Natural killer cell (primary cell): ENCODE measurements around the gene CYFIP2. TPM values are rescaled to one million over a fixed set of nuclear protein-coding genes. Genes with fewer than 3 reads are reported as not detected.

Experiments used
- ATAC-seq, 3 donors: fragments of 150-1000 bp in 2 of 3; fragments of 200-7000 bp in 1 of 3; cut with Tn5 transposase; 1 replicate in 1 of 3; 2 replicates in 2 of 3; pipeline ENCODE4 v1.10.0; 2021; ENCODE audit warnings: mild to moderate bottlenecking in 2 of 3, moderate library complexity in 2 of 3
- DNase-seq, 2 donors: peaks; one replicate each; pipeline versions ENCODE4 v3.0.0 to v3.0.0-alpha.2; 2013 to 2021; ENCODE audit warnings: mixed read lengths in 1 of 2
- H3K27ac ChIP-seq: one replicate; pipeline ENCODE4 v1.5.1; 2013; ENCODE audit warnings: mild to moderate bottlenecking, low read length
- H3K27me3 ChIP-seq: one replicate; pipeline ENCODE4 v1.6.1; 2013; ENCODE audit warnings: low read length; ENCODE audit not compliant: control insufficient read depth, insufficient read depth
- H3K36me3 ChIP-seq: one replicate; pipeline ENCODE4 v1.6.1; 2013; ENCODE audit warnings: low read length; ENCODE audit not compliant: control insufficient read depth, insufficient read depth
- H3K4me1 ChIP-seq: one replicate; pipeline ENCODE4 v1.6.1; 2013; ENCODE audit warnings: low read length; ENCODE audit not compliant: control insufficient read depth, insufficient read depth
- H3K4me3 ChIP-seq: one replicate; pipeline ENCODE4 v1.5.1; 2013; ENCODE audit warnings: low read length
- H3K9me3 ChIP-seq: one replicate; pipeline ENCODE4 v1.6.1; 2013; ENCODE audit warnings: low read length; ENCODE audit not compliant: control insufficient read depth, insufficient read depth
- H3K27ac Mint-ChIP-seq, 2 donors: one replicate each; pipeline ENCODE4 v1.8.0; 2022; ENCODE audit warnings: mild to moderate bottlenecking in 2 of 2, mixed read lengths in 2 of 2, moderate library complexity in 1 of 2
- H3K27me3 Mint-ChIP-seq, 2 donors: one replicate each; pipeline ENCODE4 v1.8.0; 2022; ENCODE audit warnings: low read depth in 2 of 2, mixed read lengths in 2 of 2
- H3K36me3 Mint-ChIP-seq: one replicate; pipeline ENCODE4 v1.8.0; 2022; ENCODE audit warnings: mixed read lengths
- H3K4me1 Mint-ChIP-seq, 2 donors: one replicate each; pipeline ENCODE4 v1.8.0; 2022; ENCODE audit warnings: mixed read lengths in 2 of 2
- H3K4me3 Mint-ChIP-seq: one replicate; pipeline ENCODE4 v1.8.0; 2022; ENCODE audit warnings: mild to moderate bottlenecking, moderate library complexity, mixed read lengths
- H3K9me3 Mint-ChIP-seq, 2 donors: one replicate each; pipeline ENCODE4 v1.8.0; 2022; ENCODE audit warnings: mixed read lengths in 2 of 2
- WGBS: methylation state at CpG from one replicate; pipeline ENCODE4 v1.1.7; 2013; ENCODE audit warnings: missing lambda C conversion rate; ENCODE audit not compliant: insufficient coverage; 5-methylcytosine and 5-hydroxymethylcytosine counted together
- intact Hi-C: fragments of 100-400 bp; cut with micrococcal nuclease; formaldehyde crosslinking; loops from one replicate; pipeline ENCODE4 v1.14.2; 2022
- total RNA-seq, 4 donors: library from RNA; stranded (reverse); fragments of 120-200 nt in 1 of 4; gene quantifications; one replicate each; pipeline versions ENCODE4 v1.2.3 to v1.2.4, GENCODE V29; 2013 to 2022
- TF ChIP-seq, protein P1 (sequence below): fragments of 200-600 bp; IDR thresholded peaks from one replicate; pipeline ENCODE4 v1.8.0; 2022; ENCODE audit warnings: antibody characterized with exemption

The CYFIP2 gene
- total RNA-seq, 3 donors from 2014 or later (not counting 1 experiment from before 2014, with no cell fraction given) = 464 to 542 (median 532) TPM

DNA sequence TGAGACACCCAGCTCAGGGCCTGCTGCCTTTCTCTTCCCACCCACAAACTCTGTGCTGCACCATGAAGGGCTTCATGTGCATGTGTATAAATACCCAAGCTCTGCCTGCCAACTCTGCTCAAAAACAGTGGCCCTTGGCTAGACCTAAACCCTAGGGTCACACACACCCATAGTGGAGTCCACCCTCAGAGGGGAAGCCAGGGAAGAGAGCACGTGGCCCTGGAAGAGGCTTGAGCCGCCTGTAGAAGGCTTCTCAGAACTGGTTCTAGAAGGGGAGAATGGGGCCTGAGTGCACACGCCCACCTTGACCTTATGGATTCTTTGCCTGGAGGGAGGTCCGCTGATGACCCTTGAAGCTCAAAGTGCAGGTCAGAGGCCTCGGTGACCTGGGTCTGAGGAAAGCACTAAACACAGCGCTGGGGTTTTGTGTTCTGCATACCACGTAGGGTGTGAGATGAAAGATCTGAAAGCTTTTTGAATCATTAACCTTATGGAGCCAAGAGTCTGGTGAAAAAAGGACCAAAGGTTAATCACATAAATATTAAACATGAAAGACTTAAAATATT, 60.6 kb downstream of the CYFIP2 start:
- ATAC-seq = no peak
- Mint-ChIP-seq H3K4me1 (peaks cover 15 to 28% of the 10 kb centered on the region in 2 donors), H3K27ac (peak overlapping the region; percentile 14 to 20), H3K36me3 (peaks cover 30% of the 10 kb centered on the region), H3K4me3 (no peak overlapping the region), H3K9me3 (no peaks in the 10 kb centered on the region), H3K27me3 (no peaks in the 10 kb centered on the region)
- Histone ChIP-seq H3K4me3 (no peak overlapping the region), H3K27me3 (no peaks in the 10 kb centered on the region), H3K9me3 (no peaks in the 10 kb centered on the region), H3K36me3 (peaks cover 93% of the 10 kb centered on the region), H3K4me1 (no peaks in the 10 kb centered on the region), H3K27ac (no peak overlapping the region)
- DNase-seq = no peak
- intact Hi-C loops = no loop called here
- TF ChIP-seq, protein P1, sequence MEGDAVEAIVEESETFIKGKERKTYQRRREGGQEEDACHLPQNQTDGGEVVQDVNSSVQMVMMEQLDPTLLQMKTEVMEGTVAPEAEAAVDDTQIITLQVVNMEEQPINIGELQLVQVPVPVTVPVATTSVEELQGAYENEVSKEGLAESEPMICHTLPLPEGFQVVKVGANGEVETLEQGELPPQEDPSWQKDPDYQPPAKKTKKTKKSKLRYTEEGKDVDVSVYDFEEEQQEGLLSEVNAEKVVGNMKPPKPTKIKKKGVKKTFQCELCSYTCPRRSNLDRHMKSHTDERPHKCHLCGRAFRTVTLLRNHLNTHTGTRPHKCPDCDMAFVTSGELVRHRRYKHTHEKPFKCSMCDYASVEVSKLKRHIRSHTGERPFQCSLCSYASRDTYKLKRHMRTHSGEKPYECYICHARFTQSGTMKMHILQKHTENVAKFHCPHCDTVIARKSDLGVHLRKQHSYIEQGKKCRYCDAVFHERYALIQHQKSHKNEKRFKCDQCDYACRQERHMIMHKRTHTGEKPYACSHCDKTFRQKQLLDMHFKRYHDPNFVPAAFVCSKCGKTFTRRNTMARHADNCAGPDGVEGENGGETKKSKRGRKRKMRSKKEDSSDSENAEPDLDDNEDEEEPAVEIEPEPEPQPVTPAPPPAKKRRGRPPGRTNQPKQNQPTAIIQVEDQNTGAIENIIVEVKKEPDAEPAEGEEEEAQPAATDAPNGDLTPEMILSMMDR = no peak
- 90% methylated on average over 7 of the region's 7 CpGs for WGBS

DNA sequence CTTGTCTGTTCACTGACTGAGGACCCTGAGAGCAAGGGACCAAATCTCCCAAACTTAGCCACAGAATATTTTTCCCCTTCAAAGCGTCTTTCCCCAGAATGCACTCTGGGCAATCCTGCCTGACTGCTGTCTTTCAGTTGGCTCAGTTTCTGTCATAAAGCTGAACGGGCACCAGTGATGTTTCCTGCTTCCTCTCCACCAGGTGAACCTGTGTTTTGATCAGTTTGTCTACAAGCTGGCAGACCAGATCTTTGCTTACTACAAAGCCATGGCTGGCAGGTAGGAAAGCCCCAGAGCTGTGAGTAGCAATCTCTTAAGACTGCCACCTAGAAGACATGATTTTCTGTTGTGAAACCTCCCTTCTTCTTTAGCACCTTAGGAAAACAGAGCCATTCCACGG, 61.8 kb downstream of the CYFIP2 start:
- H3K27ac Mint-ChIP-seq = peak overlapping the region; percentile 67 to 70
- Histone ChIP-seq H3K4me1 (no peaks in the 10 kb centered on the region), H3K27ac (no peak overlapping the region), H3K9me3 (no peaks in the 10 kb centered on the region), H3K36me3 (peaks cover 93% of the 10 kb centered on the region), H3K4me3 (no peak overlapping the region), H3K27me3 (no peaks in the 10 kb centered on the region)
- TF ChIP-seq, protein P1 = no peak
- H3K9me3 Mint-ChIP-seq = no peaks in the 10 kb centered on the region
- ATAC-seq = no peak
- H3K27me3 Mint-ChIP-seq = no peaks in the 10 kb centered on the region
- WGBS = 68% methylated on average over 3 of the region's 3 CpGs
- no peak overlapping the region for H3K4me3 Mint-ChIP-seq
- H3K36me3 Mint-ChIP-seq = peaks cover 32% of the 10 kb centered on the region
- intact Hi-C loops = loop anchor here (1.0 kb wide), 1 partner anchor 416 kb away; the partner anchor contains the start of gene LSM11
- peak in 1 of 2 donors; percentile 76 for DNase-seq
- peaks cover 15 to 16% of the 10 kb centered on the region in 2 donors for H3K4me1 Mint-ChIP-seq

DNA sequence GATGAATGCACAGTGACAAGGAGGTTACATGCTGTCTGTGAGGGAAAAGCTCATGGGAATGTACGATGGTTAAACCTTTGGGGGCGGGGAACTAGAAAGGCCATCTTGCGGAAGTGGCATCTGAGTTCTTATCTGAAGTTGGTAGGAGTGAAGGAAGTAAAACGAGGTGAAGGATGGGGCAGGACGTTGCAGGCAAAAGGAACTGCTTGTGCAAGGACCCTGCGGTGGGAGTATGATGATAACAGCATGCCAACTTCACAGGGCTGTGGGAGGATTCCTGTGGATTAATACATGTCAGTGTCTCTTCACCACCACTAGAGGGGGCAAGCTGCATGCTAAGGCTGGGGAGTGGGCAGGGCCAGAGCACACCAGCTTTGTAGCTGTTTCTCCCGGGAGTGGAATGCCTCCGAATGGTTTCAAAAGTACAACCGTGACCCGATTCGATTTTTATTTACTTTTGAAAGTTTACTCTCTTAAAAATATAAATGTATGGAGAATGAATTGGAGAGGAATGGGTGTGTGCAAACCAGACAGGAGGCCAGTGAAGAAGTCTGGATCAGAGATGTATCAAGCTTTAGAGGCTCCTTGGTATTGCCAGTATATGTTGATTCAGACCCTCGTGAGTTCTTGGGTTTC, 62.5 kb downstream of the CYFIP2 start:
- Histone ChIP-seq H3K4me1 (no peaks in the 10 kb centered on the region), H3K4me3 (no peak overlapping the region), H3K27me3 (no peaks in the 10 kb centered on the region), H3K9me3 (no peaks in the 10 kb centered on the region), H3K27ac (no peak overlapping the region), H3K36me3 (peaks cover 93% of the 10 kb centered on the region)
- Mint-ChIP-seq H3K9me3 (no peaks in the 10 kb centered on the region), H3K4me3 (no peak overlapping the region), H3K27ac (peak overlapping the region; percentile 67 to 70), H3K4me1 (peaks cover 13 to 15% of the 10 kb centered on the region in 2 donors), H3K36me3 (peaks cover 32% of the 10 kb centered on the region), H3K27me3 (no peaks in the 10 kb centered on the region)
- ATAC-seq (peak; percentile 96 to 99 (median 98)), DNase-seq (peak in 1 of 2 donors; percentile 86)
- intact Hi-C loops = loop anchor here (1.0 kb wide), 1 partner anchor 415 kb away; the partner anchor contains the start of gene LSM11
- TF ChIP-seq, protein P1 = peak; percentile 93
- WGBS = 38% methylated on average over 8 of the region's 12 CpGs
